GM23338 (cell line): ENCODE measurements around the gene ANKIB1. TPM values are rescaled to one million over a fixed set of nuclear protein-coding genes. Genes with fewer than 3 reads are reported as not detected.

Experiments
- CREB1 ChIP-seq: fragments of 250-450 bp; sonication (Bioruptor Pico); IDR thresholded peaks from 2 replicates; pipeline ENCODE4 v1.5.0; 2020; ENCODE audit warnings: low read depth, mild to moderate bottlenecking, moderate library complexity
- EZH2phosphoT487 ChIP-seq: fragments of 200-600 bp; sonication (generic); IDR thresholded peaks from one replicate; pipeline ENCODE4 v1.8.1; 2018; ENCODE audit warnings: antibody characterized with exemption; ENCODE audit not compliant: unreplicated experiment
- JUNB ChIP-seq: IDR thresholded peaks from one replicate; pipeline ENCODE4 v1.6.1; 2016; ENCODE audit warnings: antibody characterized with exemption; ENCODE audit not compliant: unreplicated experiment
- NANOG ChIP-seq: IDR thresholded peaks from 2 replicates; pipeline ENCODE4 v1.6.1; 2016; ENCODE audit warnings: antibody characterized with exemption, borderline replicate concordance
- POLR2AphosphoS5 ChIP-seq: IDR thresholded peaks from 2 replicates; pipeline ENCODE4 v1.6.1; 2016; ENCODE audit warnings: antibody characterized with exemption, low read depth
- polyA plus RNA-seq: library from polyadenylated mRNA; unstranded; fragments of >200 nt; fragmentation: Nextera tagmentation; extraction: Ambion mirVana; gene quantifications from 2 replicates; pipeline ENCODE4 v1.2.1, GENCODE V29; 2016
- total RNA-seq: library from RNA; depleted of rRNA; stranded (reverse); fragments of >200 nt; shearing (Covaris generic); gene quantifications from 2 replicates; pipeline ENCODE4 v1.2.3, GENCODE V29; 2014
- TF ChIP-seq, protein P1 (sequence below): fragments of 250-450 bp; sonication (Bioruptor Pico); IDR thresholded peaks from 2 replicates; pipeline ENCODE4 v1.5.0; 2020; ENCODE audit warnings: mild to moderate bottlenecking, moderate library complexity
- TF ChIP-seq, protein P2 (sequence below), 2 experiments: fragments of 200-600 bp in 1 of 2; sonication (generic) in 1 of 2; conservative IDR thresholded peaks; 2 replicates each; pipeline versions ENCODE4 v1.5.1 to v1.6.1; 2016 to 2017; ENCODE audit warnings: antibody characterized with exemption in 2 of 2, low read depth in 2 of 2, mild to moderate bottlenecking in 2 of 2, moderate library complexity in 1 of 2
- TF ChIP-seq, protein P3 (sequence below): IDR thresholded peaks from 2 replicates; pipeline ENCODE4 v1.6.1; 2016; ENCODE audit warnings: antibody characterized with exemption

ANKIB1 gene
- total and polyA plus RNA-seq, 2 experiments from 2014 or later: 19.1 to 40.3 TPM

DNA sequence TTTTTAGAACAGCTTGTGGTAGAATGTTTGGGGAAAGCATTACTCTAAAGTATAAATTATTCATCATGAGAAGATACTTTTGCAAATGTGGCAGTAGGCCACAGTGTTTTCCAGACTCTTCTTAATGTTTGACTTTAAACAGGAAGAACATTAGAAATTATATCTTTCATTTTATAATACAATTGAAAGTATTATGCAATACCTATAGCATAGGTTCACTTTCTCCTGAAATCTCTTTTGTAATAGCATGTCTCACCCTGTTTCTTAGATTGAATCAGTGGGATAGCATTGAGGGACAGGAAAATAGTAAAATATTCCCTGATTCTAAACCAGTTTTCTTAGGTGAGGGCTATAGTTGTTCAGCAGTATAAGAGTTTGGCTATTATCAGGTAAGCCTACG, 23.1 kb downstream of the ANKIB1 start (continued):
- TF ChIP-seq, protein P1, sequence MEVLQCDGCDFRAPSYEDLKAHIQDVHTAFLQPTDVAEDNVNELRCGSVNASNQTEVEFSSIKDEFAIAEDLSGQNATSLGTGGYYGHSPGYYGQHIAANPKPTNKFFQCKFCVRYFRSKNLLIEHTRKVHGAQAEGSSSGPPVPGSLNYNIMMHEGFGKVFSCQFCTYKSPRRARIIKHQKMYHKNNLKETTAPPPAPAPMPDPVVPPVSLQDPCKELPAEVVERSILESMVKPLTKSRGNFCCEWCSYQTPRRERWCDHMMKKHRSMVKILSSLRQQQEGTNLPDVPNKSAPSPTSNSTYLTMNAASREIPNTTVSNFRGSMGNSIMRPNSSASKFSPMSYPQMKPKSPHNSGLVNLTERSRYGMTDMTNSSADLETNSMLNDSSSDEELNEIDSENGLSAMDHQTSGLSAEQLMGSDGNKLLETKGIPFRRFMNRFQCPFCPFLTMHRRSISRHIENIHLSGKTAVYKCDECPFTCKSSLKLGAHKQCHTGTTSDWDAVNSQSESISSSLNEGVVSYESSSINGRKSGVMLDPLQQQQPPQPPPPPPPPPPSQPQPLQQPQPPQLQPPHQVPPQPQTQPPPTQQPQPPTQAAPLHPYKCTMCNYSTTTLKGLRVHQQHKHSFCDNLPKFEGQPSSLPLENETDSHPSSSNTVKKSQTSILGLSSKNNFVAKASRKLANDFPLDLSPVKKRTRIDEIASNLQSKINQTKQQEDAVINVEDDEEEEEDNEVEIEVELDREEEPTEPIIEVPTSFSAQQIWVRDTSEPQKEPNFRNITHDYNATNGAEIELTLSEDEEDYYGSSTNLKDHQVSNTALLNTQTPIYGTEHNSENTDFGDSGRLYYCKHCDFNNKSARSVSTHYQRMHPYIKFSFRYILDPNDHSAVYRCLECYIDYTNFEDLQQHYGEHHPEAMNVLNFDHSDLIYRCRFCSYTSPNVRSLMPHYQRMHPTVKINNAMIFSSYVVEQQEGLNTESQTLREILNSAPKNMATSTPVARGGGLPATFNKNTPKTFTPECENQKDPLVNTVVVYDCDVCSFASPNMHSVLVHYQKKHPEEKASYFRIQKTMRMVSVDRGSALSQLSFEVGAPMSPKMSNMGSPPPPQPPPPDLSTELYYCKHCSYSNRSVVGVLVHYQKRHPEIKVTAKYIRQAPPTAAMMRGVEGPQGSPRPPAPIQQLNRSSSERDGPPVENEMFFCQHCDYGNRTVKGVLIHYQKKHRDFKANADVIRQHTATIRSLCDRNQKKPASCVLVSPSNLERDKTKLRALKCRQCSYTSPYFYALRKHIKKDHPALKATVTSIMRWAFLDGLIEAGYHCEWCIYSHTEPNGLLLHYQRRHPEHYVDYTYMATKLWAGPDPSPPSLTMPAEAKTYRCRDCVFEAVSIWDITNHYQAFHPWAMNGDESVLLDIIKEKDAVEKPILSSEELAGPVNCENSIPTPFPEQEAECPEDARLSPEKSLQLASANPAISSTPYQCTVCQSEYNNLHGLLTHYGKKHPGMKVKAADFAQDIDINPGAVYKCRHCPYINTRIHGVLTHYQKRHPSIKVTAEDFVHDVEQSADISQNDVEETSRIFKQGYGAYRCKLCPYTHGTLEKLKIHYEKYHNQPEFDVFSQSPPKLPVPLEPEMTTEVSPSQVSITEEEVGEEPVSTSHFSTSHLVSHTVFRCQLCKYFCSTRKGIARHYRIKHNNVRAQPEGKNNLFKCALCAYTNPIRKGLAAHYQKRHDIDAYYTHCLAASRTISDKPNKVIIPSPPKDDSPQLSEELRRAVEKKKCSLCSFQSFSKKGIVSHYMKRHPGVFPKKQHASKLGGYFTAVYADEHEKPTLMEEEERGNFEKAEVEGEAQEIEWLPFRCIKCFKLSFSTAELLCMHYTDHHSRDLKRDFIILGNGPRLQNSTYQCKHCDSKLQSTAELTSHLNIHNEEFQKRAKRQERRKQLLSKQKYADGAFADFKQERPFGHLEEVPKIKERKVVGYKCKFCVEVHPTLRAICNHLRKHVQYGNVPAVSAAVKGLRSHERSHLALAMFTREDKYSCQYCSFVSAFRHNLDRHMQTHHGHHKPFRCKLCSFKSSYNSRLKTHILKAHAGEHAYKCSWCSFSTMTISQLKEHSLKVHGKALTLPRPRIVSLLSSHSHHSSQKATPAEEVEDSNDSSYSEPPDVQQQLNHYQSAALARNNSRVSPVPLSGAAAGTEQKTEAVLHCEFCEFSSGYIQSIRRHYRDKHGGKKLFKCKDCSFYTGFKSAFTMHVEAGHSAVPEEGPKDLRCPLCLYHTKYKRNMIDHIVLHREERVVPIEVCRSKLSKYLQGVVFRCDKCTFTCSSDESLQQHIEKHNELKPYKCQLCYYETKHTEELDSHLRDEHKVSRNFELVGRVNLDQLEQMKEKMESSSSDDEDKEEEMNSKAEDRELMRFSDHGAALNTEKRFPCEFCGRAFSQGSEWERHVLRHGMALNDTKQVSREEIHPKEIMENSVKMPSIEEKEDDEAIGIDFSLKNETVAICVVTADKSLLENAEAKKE (CRISPR knock-in tag): no peak
- TF ChIP-seq, protein P2, sequence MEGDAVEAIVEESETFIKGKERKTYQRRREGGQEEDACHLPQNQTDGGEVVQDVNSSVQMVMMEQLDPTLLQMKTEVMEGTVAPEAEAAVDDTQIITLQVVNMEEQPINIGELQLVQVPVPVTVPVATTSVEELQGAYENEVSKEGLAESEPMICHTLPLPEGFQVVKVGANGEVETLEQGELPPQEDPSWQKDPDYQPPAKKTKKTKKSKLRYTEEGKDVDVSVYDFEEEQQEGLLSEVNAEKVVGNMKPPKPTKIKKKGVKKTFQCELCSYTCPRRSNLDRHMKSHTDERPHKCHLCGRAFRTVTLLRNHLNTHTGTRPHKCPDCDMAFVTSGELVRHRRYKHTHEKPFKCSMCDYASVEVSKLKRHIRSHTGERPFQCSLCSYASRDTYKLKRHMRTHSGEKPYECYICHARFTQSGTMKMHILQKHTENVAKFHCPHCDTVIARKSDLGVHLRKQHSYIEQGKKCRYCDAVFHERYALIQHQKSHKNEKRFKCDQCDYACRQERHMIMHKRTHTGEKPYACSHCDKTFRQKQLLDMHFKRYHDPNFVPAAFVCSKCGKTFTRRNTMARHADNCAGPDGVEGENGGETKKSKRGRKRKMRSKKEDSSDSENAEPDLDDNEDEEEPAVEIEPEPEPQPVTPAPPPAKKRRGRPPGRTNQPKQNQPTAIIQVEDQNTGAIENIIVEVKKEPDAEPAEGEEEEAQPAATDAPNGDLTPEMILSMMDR (conservative IDR thresholded peaks at IDR 0.05; ENCODE audit: low read depth in 2 of 2): no peak
- TF ChIP-seq EZH2phosphoT487 (no peak), POLR2AphosphoS5 (no peak), CREB1 (CRISPR knock-in tag) (no peak), JUNB (no peak), NANOG (no peak)
- TF ChIP-seq, protein P3, sequence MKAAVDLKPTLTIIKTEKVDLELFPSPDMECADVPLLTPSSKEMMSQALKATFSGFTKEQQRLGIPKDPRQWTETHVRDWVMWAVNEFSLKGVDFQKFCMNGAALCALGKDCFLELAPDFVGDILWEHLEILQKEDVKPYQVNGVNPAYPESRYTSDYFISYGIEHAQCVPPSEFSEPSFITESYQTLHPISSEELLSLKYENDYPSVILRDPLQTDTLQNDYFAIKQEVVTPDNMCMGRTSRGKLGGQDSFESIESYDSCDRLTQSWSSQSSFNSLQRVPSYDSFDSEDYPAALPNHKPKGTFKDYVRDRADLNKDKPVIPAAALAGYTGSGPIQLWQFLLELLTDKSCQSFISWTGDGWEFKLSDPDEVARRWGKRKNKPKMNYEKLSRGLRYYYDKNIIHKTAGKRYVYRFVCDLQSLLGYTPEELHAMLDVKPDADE: no peak
